Activated T-cell treated with anti-CD3 and anti-CD28 coated beads for 24 hours (primary cell): ENCODE data around the gene RPL7A.
"Not testable (repeated sequence)": the region's sequence is repeated elsewhere in the genome, so short reads cannot be mapped to it uniquely, and the experiment has no call there.

ENCODE experiments used
- DNase-seq: peaks from one replicate; pipeline ENCODE4 v3.0.0-alpha.2; 2020; ENCODE audit warnings: low read depth

RPL7A gene

GRCh38 chr9:133327834-133328484 is 20.1 kb upstream of the RPL7A start:
- no peak for DNase-seq

- not testable (repeated sequence) for DNase-seq
These were observed 18.5 kb upstream of the RPL7A start for GRCh38 chr9:133329306-133330156.

GRCh38 chr9:133331221-133331620 is 16.8 kb upstream of the RPL7A start:
- DNase-seq = no peak

GRCh38 chr9:133331641-133332380 is 16.2 kb upstream of the RPL7A start:
- no peak for DNase-seq

- DNase-seq = no peak
These were observed 15.7 kb upstream of the RPL7A start for GRCh38 chr9:133332381-133332730.

- no peak for DNase-seq
These were observed 15.0 kb upstream of the RPL7A start for GRCh38 chr9:133333011-133333410.

GRCh38 chr9:133333566-133333965 is 14.5 kb upstream of the RPL7A start:
- DNase-seq = no peak

- DNase-seq = no peak
These were observed 13.9 kb upstream of the RPL7A start for GRCh38 chr9:133334161-133334560.

GRCh38 chr9:133334888-133335287 is 13.1 kb upstream of the RPL7A start:
- DNase-seq = not testable (repeated sequence)

- peak; percentile 96 for DNase-seq
These were observed 11.8 kb upstream of the RPL7A start, which contains the start of gene SURF6 for GRCh38 chr9:133335924-133336811. SURF6 (minus strand) TSS chr9:133336188; CDS start chr9:133336132, 56 bp downstream.

- DNase-seq = no peak
These were observed 8.4 kb upstream of the RPL7A start for GRCh38 chr9:133339641-133340040.

GRCh38 chr9:133340256-133340655 is 7.8 kb upstream of the RPL7A start:
- DNase-seq = no peak

- no peak for DNase-seq
These were observed 7.1 kb upstream of the RPL7A start for GRCh38 chr9:133340916-133341315.

GRCh38 chr9:133341369-133342068 is 6.5 kb upstream of the RPL7A start:
- DNase-seq = no peak

GRCh38 chr9:133342069-133342406 is 6.0 kb upstream of the RPL7A start:
- no peak for DNase-seq

- no peak for DNase-seq
These were observed 5.4 kb upstream of the RPL7A start for GRCh38 chr9:133342570-133342969.

- no peak for DNase-seq
These were observed 3.9 kb upstream of the RPL7A start for GRCh38 chr9:133344071-133344470.

- no peak for DNase-seq
These were observed 3.0 kb upstream of the RPL7A start for GRCh38 chr9:133344979-133345378.

GRCh38 chr9:133345596-133345995 is 2.4 kb upstream of the RPL7A start:
- DNase-seq = no peak

GRCh38 chr9:133346021-133346785 is 1.8 kb upstream of the RPL7A start:
- no peak for DNase-seq
